Type B pancreatic cell (in vitro differentiated cells): ENCODE results near the gene RASGEF1C. TPM values are rescaled to one million over a fixed set of nuclear protein-coding genes. Genes with fewer than 3 reads are reported as not detected.

Experiments used
- DNase-seq: peaks from one replicate; pipeline ENCODE4 v3.0.0; 2021; ENCODE audit warnings: mixed read lengths; ENCODE audit not compliant: unreplicated experiment; ENCODE audit errors: extremely low spot score
- H3K27ac Mint-ChIP-seq: 2 replicates; pipeline ENCODE4 v1.8.0; 2021; ENCODE audit warnings: mild to moderate bottlenecking, mixed read lengths
- H3K27me3 Mint-ChIP-seq: 2 replicates; pipeline ENCODE4 v1.8.0; 2021; ENCODE audit warnings: mixed read lengths
- H3K36me3 Mint-ChIP-seq: 2 replicates; pipeline ENCODE4 v1.8.0; 2021; ENCODE audit warnings: mixed read lengths
- H3K4me1 Mint-ChIP-seq: one replicate; pipeline ENCODE4 v1.8.0; 2021; ENCODE audit warnings: mixed read lengths; ENCODE audit not compliant: unreplicated experiment
- H3K4me3 Mint-ChIP-seq: 2 replicates; pipeline ENCODE4 v1.8.0; 2021; ENCODE audit warnings: mild to moderate bottlenecking, mixed read lengths
- H3K9me3 Mint-ChIP-seq: 2 replicates; pipeline ENCODE4 v1.8.0; 2021; ENCODE audit warnings: mixed read lengths
- CTCF ChIP-seq: fragments of 200-600 bp; sonication (generic); conservative IDR thresholded peaks from 2 replicates; pipeline ENCODE4 v1.5.0; 2021; ENCODE audit warnings: antibody characterized with exemption, mild to moderate bottlenecking
- total RNA-seq: library from RNA; stranded (reverse); gene quantifications from 2 replicates; pipeline ENCODE4 v1.2.1, GENCODE V29; 2021; ENCODE audit warnings: low replicate concordance

The RASGEF1C gene
- total RNA-seq, 1 donor from 2014 or later: 0.77 TPM

GRCh38 chr5:180098991-180099732 is 109.8 kb downstream of the RASGEF1C start:
- H3K9me3 Mint-ChIP-seq: peaks cover 5% of the 10 kb centered on the region
- no peaks in the 10 kb centered on the region for H3K4me1 Mint-ChIP-seq
- no peak overlapping the region for H3K27ac Mint-ChIP-seq
- no peaks in the 10 kb centered on the region for H3K36me3 Mint-ChIP-seq
- no peak for DNase-seq
- H3K27me3 Mint-ChIP-seq: peaks cover 7% of the 10 kb centered on the region
- H3K4me3 Mint-ChIP-seq: no peak overlapping the region
- TF ChIP-seq CTCF: no peak

- no peak overlapping the region for H3K27ac Mint-ChIP-seq
- no peak overlapping the region for H3K4me3 Mint-ChIP-seq
- H3K9me3 Mint-ChIP-seq: peaks cover 5% of the 10 kb centered on the region
- peaks cover 10% of the 10 kb centered on the region for H3K27me3 Mint-ChIP-seq
- no peak for TF ChIP-seq CTCF
- no peaks in the 10 kb centered on the region for H3K36me3 Mint-ChIP-seq
- DNase-seq: no peak
- H3K4me1 Mint-ChIP-seq: peaks cover 3% of the 10 kb centered on the region
Observed at GRCh38 chr5:180098526-180098925, 110.5 kb downstream of the RASGEF1C start.

- Mint-ChIP-seq H3K36me3 (no peaks in the 10 kb centered on the region), H3K4me1 (peaks cover 3% of the 10 kb centered on the region), H3K4me3 (no peak overlapping the region), H3K9me3 (peaks cover 5% of the 10 kb centered on the region), H3K27me3 (peaks cover 10% of the 10 kb centered on the region), H3K27ac (no peak overlapping the region)
- DNase-seq: no peak
- TF ChIP-seq CTCF: no peak
Observed at GRCh38 chr5:180097926-180098325, 111.1 kb downstream of the RASGEF1C start.

GRCh38 chr5:180097163-180097894 is 111.7 kb downstream of the RASGEF1C start:
- no peak for TF ChIP-seq CTCF
- Mint-ChIP-seq H3K9me3 (peaks cover 5% of the 10 kb centered on the region), H3K27me3 (peaks cover 10% of the 10 kb centered on the region), H3K27ac (no peak overlapping the region), H3K4me1 (peaks cover 3% of the 10 kb centered on the region), H3K36me3 (no peaks in the 10 kb centered on the region), H3K4me3 (no peak overlapping the region)
- DNase-seq: no peak

GRCh38 chr5:180096616-180097015 is 112.4 kb downstream of the RASGEF1C start:
- TF ChIP-seq CTCF: no peak
- Mint-ChIP-seq H3K27ac (no peak overlapping the region), H3K9me3 (peaks cover 5% of the 10 kb centered on the region), H3K27me3 (peaks cover 10% of the 10 kb centered on the region), H3K4me3 (no peak overlapping the region), H3K4me1 (peaks cover 3% of the 10 kb centered on the region), H3K36me3 (no peaks in the 10 kb centered on the region)
- DNase-seq: no peak
